GM18907 (cell line): ENCODE data around the gene VTI1A.
"Not testable (repeated sequence)": the region's sequence is repeated elsewhere in the genome, so short reads cannot be mapped to it uniquely, and the experiment has no call there.

Experiments
- ATAC-seq: cut with Tn5 transposase; IDR thresholded peaks from one replicate; pipeline ENCODE4 v1.9.1; 2021; ENCODE audit warnings: mild to moderate bottlenecking, moderate library complexity; ENCODE audit not compliant: unreplicated experiment

Gene VTI1A

DNA sequence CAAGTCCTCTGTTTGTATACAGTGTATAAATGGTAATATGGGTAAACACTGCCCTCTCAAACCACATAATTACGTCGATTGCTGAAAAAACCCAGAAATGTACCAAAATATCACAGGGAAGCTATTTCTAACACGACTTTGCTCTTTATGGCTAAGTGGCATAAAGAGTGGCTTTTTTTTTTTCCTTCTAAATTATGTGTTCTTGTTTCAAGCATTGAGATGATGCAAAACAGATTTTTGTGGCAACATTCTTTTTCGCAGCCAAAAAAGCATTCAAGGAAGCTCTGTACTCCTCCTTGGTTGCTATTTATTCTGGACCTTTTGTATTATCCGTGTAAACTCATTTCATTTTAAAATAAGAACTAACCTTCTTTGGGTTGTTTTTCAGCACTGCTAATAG, 138.9 kb downstream of the VTI1A start:
- no peak for ATAC-seq

DNA sequence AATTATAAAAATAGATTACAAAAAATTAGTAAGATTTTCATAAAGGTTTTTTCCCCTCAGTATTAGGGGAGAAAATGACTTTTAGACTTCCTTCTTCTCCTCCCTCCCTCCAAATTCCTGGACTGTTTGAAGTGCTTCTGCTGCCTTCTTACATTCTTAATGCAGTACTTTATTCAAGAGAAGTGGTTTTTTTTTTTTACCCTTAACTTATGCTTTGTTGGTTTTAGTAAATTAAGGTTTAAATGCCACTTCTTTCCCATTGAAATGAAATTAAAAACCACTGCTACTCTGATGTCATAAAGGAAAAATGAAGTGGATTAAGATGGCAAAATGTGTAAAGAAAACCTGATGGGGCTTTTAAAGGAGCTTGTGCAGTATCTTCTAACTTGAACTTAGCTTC, 140.7 kb downstream of the VTI1A start:
- ATAC-seq, result no peak

DNA sequence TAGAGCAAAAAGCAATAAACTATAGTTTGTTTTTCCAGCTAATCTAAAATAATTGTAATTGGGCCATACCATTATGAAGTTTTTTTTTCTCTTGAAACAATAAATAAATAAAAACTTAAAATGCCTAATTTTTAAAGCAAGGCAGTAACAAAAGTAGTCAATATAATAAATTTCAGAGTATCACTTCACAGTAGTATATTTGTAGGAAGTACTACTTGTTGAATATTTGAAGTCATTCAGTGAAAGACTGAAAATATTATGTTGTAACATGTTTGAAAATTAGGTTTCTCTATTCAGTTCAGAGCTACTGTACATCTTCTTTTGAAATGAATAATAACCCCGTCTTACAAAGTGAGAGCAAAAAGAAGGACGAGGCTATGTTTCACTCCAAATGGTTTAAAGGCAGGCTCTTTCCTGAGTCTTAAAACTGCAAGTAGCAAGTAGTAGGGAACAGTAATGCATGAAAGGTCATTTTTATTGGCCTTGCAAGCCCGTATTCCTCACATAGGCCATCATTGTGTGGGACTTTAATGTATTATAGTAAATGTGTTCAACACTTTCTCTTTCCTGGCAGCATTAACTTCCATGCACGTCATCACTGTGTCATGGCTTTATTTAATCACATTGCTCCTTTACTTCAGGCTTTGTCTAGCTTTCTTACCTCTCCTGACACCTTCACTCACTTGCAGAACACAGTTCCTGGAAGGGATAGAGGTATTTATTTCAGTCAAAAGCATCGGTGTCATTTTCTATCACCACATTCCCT, 141.4 kb downstream of the VTI1A start:
- ATAC-seq, result no peak

GRCh38 chr10:112589081-112589480, 142.1 kb downstream of the VTI1A start:
- ATAC-seq, result no peak

- ATAC-seq, result not testable (repeated sequence)
Observed at GRCh38 chr10:112590786-112591185, 143.8 kb downstream of the VTI1A start.

- ATAC-seq, result no peak
Observed at GRCh38 chr10:112593023-112593422, 146.0 kb downstream of the VTI1A start.

GRCh38 chr10:112601214-112602090, 154.4 kb downstream of the VTI1A start:
- no peak for ATAC-seq

DNA sequence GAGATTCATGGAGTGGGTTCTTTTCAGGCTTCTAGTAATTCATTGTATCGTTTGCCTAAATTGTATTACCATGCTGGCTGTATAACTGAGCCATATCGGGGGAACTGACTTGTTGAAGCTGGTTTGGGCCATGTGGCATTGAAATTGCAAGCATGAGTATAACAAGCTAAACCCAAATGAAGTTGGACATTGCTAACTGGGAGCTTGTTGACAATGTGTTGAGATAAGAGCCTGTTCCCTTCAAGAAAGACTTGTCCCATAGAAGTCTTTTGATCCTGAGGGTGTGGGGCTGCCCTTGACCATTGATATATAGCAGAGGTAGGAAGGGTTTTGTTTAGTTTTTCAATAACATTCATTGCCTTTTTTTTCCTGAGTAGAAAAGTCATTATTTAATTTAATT, 156.0 kb downstream of the VTI1A start:
- no peak for ATAC-seq

DNA sequence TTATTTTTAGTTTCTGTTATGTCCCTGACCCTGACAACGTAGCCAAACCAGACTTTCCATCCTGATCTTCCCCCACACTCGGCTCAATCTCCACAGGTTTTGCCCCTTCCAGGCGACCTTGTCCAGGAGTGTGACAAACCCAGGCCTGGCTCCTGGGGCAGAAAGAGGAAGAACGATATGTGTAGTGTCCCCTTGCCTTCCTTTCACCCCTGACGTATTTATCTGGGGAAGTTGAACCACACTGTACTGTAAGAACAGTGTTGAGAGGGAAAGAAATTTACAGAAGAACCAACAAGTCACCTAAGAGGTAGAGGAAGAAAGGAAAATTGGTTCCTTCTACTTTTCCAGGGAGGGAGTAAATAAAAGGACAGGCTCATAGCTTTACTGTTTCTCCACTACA, 158.0 kb downstream of the VTI1A start:
- ATAC-seq, result no peak

DNA sequence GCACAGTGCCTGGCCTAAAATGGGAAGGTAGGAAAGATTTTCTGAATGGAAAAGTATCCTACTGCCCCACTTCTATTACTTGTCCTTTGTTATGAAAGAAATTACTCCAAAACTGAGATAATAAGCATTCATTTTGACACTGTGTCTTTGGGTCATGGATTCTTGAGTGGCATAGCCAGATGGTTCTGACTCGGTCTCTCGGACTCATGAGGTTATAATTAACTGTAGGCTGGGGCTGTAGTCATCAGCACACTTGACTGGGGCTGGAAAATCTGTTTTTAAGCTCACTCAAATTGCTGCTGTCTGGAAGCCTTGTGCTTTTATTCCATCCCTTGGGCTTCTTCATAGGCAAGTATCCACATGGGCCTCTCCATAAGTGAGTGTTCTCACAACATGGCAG, 160.5 kb downstream of the VTI1A start:
- no peak for ATAC-seq

DNA sequence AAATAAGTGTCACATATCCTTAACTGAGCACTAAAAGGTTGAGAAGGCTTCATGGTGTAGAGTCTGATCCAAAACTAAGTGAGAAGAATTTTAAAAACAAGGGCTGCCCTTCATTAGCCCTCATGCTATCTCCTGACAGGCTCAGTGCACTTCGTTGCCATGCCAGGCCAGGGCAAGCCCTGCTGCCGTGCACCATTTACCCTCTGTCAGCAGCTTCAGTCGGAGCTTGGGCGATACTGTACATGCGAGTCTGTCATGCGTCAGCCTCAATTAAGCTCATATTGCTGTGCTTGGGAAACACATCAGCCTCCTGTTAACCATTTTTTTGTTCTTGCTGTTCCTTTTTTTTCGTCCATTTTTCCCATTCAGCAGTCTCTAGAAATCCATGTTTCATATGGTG, 166.6 kb downstream of the VTI1A start:
- ATAC-seq, result no peak

DNA sequence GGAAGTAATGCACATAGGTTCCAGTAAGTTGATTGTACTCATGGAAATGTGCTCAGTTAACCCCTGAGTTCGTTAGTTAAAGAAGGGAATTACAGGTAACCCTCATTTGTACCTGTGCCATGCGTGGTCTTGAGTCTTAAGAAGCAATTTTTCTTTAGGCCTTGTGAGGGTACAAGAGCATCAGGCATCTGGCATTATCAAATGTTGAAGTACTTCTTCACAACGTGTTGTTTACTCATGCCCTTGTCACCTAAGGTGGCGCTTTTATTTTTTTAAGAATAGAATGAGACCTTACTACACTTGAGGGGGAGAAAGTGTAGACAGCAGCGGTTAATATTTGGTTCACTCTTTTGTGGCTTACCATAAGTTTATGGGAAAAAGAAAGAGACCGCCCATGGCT, 167.1 kb downstream of the VTI1A start:
- no peak for ATAC-seq

GRCh38 chr10:112614586-112614985, 167.6 kb downstream of the VTI1A start:
- no peak for ATAC-seq

DNA sequence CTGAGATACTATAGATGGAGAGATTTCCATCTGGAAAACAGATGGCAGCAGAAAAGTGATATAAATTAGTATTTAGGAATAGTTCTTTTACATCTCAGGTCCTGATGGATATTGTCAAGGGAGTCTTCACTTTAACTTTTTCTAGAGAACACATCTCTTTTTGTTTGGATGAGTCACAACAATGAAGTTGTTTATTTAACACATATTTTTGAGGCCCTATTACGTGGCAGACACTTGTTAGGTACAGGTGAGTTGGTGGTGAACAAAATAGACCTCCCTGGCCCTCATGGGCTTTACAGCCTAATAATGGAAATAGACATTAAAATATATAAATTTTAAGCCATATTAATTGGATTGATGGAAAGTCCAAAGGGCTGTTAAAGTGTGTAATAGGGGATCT, 168.3 kb downstream of the VTI1A start:
- no peak for ATAC-seq

DNA sequence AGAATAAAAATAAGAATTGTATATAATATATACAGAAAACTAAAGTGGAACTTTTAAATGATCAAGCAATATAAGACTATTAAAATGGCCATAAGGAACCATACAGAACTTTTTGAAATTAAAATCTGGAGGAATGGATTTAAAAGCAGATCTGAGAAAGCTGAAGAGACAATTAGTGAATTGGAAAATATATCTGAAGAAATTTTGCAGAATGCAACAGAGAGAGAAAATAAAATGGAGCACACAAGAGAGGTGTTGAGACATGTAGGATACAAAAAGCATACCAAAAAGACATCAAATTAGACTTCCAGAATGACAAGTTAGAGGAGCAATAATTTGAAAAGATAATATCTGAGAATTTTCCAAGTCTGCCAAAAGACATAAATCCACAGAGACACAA, 169.6 kb downstream of the VTI1A start:
- no peak for ATAC-seq

DNA sequence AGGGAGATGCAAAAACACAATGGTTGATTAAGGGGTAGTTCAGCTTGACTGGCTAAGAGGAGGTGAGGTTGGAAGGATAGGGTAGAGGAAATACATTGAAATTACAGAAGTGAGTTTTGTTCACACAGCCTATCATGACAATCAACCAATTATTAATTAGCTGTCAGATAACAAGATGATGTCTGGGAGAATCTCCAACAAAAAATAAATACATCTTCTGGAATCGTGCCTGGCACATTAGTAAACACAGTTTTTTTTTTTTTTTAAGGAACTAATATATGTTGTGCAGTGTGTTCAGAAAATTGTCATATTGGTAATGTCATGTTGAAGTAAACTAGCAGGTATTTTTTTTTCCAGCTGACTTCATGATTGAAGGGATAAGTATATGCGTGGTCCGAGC, 171.8 kb downstream of the VTI1A start:
- no peak for ATAC-seq

- no peak for ATAC-seq
Observed at GRCh38 chr10:112619556-112619955, 172.5 kb downstream of the VTI1A start.

- ATAC-seq, result no peak
Observed at GRCh38 chr10:112622786-112623185, 175.8 kb downstream of the VTI1A start.

DNA sequence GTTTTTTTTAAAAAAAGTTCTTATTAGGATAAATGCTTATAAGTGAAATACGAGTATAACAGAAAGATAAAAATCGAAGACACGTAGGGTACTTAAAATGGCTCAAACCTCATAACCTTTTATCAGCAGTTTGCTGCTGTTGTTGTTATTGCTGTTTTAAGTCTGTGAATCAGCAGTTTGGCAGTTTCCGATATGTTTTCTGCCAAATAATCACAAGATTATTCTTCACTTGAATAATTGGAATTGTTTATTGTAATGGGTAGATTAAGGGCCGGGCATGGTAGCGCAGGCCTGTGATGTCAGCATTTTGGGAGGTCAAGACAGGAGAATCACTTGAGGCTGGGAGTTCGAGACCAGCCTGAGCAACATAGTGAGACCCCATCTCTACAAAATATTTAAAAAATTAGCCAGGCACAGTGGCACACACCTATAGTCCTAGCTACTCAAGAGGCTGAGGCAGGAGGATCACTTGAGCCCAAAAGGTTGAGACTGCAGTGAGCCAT, 177.6 kb downstream of the VTI1A start:
- ATAC-seq, result no peak

DNA sequence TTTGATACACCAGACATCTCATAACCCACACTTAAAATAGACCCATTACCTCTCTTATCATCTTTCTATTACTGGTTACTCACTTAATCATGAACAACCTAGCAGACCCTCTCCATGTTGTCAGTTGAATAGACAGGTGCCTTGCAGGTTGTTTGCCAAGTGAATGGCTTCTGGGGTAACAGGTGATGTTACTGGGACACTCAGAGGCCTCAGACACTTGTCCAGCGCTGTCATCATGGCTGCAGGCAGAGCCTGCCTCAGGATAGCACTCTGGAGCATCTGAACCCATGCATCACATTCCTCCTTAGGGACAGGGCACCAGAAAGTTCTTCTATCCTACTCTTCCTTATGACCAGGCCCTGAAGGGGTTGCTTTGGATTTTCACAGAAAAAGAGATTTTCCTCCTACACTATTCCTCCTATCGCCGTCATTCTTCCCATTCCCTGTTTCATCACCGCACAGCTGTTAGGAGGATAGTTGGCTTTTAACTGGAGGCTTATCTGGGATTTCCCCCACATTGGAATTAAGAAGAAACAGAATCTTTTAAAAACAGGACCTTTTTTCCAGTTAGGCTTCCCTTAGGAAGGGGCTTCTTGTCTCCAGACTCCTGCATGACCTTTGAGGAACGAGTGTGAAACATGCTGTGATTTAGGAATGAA, 182.1 kb downstream of the VTI1A start:
- ATAC-seq, result no peak
